GM23338 (cell line): ENCODE data around the gene PCGF3.

Source experiments
- CREB1 ChIP-seq: fragments of 250-450 bp; sonication (Bioruptor Pico); IDR thresholded peaks from 2 replicates; pipeline ENCODE4 v1.5.0; 2020; ENCODE audit warnings: low read depth, mild to moderate bottlenecking, moderate library complexity
- EZH2 ChIP-seq: fragments of 200-600 bp; sonication (generic); IDR thresholded peaks from one replicate; pipeline ENCODE4 v1.8.0; 2017; ENCODE audit warnings: antibody characterized with exemption, mild to moderate bottlenecking, low read depth; ENCODE audit not compliant: unreplicated experiment
- POLR2AphosphoS5 ChIP-seq: IDR thresholded peaks from 2 replicates; pipeline ENCODE4 v1.6.1; 2016; ENCODE audit warnings: antibody characterized with exemption, low read depth
- ZNF114 ChIP-seq: fragments of 250-450 bp; sonication (Bioruptor Pico); IDR thresholded peaks from 2 replicates; pipeline ENCODE4 v1.5.0; 2020; ENCODE audit warnings: mild to moderate bottlenecking, moderate library complexity
- TF ChIP-seq, protein P1 (sequence below): IDR thresholded peaks from one replicate; pipeline ENCODE4 v1.6.1; 2018; ENCODE audit warnings: antibody characterized with exemption; ENCODE audit not compliant: unreplicated experiment
- TF ChIP-seq, protein P2 (sequence below), 2 experiments: fragments of 200-600 bp in 1 of 2; sonication (generic) in 1 of 2; conservative IDR thresholded peaks; 2 replicates each; pipeline versions ENCODE4 v1.5.1 to v1.6.1; 2016 to 2017; ENCODE audit warnings: antibody characterized with exemption in 2 of 2, low read depth in 2 of 2, mild to moderate bottlenecking in 2 of 2, moderate library complexity in 1 of 2

DNA sequence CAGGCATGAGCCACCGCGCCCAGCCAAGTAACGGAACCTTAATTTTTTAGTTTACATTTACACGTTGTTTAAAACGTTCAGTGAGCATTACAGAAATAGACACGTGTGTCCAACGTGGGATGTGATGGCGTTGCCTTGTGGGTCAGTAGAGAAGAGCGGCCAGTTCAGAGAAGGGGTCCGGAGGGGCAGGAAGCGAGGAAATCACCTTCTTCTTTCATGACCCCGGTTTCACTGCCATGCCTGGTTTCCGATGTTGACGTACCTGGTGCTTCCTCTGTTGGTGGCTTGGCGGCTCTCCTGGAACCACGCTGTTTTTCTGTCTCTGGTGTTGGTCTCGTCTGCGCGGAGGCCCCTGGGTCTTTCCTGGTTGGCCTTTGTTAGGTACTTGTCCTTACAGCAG lies 42.8 kb downstream of the PCGF3 start:
- TF ChIP-seq, protein P1, sequence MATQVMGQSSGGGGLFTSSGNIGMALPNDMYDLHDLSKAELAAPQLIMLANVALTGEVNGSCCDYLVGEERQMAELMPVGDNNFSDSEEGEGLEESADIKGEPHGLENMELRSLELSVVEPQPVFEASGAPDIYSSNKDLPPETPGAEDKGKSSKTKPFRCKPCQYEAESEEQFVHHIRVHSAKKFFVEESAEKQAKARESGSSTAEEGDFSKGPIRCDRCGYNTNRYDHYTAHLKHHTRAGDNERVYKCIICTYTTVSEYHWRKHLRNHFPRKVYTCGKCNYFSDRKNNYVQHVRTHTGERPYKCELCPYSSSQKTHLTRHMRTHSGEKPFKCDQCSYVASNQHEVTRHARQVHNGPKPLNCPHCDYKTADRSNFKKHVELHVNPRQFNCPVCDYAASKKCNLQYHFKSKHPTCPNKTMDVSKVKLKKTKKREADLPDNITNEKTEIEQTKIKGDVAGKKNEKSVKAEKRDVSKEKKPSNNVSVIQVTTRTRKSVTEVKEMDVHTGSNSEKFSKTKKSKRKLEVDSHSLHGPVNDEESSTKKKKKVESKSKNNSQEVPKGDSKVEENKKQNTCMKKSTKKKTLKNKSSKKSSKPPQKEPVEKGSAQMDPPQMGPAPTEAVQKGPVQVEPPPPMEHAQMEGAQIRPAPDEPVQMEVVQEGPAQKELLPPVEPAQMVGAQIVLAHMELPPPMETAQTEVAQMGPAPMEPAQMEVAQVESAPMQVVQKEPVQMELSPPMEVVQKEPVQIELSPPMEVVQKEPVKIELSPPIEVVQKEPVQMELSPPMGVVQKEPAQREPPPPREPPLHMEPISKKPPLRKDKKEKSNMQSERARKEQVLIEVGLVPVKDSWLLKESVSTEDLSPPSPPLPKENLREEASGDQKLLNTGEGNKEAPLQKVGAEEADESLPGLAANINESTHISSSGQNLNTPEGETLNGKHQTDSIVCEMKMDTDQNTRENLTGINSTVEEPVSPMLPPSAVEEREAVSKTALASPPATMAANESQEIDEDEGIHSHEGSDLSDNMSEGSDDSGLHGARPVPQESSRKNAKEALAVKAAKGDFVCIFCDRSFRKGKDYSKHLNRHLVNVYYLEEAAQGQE: no peak
- TF ChIP-seq POLR2AphosphoS5: no peak
- TF ChIP-seq, protein P2, sequence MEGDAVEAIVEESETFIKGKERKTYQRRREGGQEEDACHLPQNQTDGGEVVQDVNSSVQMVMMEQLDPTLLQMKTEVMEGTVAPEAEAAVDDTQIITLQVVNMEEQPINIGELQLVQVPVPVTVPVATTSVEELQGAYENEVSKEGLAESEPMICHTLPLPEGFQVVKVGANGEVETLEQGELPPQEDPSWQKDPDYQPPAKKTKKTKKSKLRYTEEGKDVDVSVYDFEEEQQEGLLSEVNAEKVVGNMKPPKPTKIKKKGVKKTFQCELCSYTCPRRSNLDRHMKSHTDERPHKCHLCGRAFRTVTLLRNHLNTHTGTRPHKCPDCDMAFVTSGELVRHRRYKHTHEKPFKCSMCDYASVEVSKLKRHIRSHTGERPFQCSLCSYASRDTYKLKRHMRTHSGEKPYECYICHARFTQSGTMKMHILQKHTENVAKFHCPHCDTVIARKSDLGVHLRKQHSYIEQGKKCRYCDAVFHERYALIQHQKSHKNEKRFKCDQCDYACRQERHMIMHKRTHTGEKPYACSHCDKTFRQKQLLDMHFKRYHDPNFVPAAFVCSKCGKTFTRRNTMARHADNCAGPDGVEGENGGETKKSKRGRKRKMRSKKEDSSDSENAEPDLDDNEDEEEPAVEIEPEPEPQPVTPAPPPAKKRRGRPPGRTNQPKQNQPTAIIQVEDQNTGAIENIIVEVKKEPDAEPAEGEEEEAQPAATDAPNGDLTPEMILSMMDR (conservative IDR thresholded peaks at IDR 0.05; ENCODE audit: low read depth in 2 of 2): no peak
- no peak for TF ChIP-seq ZNF114 (CRISPR knock-in tag)
- no peak for TF ChIP-seq CREB1 (CRISPR knock-in tag)
- TF ChIP-seq EZH2: no peak
